ENCODE data around the gene IL2RA. TPM values are rescaled to one million over a fixed set of nuclear protein-coding genes. Genes with fewer than 3 reads are reported as not detected.

The IL2RA gene
- total RNA-seq, 2 donors from 2014 or later = 1,064 to 1,187 TPM

GRCh38 chr10:6036861-6037321 lies 25.3 kb downstream of the IL2RA start:
- Mint-ChIP-seq H3K27ac (peak overlapping the region; percentile 65 to 90), H3K4me1 (ENCODE audit: low read depth in 2 of 2) (peaks cover 67 to 68% of the 10 kb centered on the region in 2 donors), H3K9me3 (no peaks in the 10 kb centered on the region), H3K27me3 (no peaks in the 10 kb centered on the region), H3K4me3 (peak overlapping the region; percentile 54), H3K36me3 (peaks cover 65% of the 10 kb centered on the region)
- ATAC-seq (peak; percentile 17 to 53), DNase-seq (ENCODE audit: low spot score) (no peak)

- Mint-ChIP-seq H3K4me3 (peak overlapping the region; percentile 41), H3K4me1 (ENCODE audit: low read depth in 2 of 2) (peaks cover 62 to 67% of the 10 kb centered on the region in 2 donors), H3K9me3 (no peaks in the 10 kb centered on the region), H3K27me3 (no peaks in the 10 kb centered on the region), H3K27ac (peak overlapping the region; percentile 65 to 90), H3K36me3 (peaks cover 61% of the 10 kb centered on the region)
- ATAC-seq (no peak), DNase-seq (ENCODE audit: low spot score) (no peak)
Observed at GRCh38 chr10:6035931-6036575, 26.1 kb downstream of the IL2RA start.

GRCh38 chr10:6035101-6035834 lies 26.9 kb downstream of the IL2RA start:
- Mint-ChIP-seq H3K27me3 (no peaks in the 10 kb centered on the region), H3K9me3 (no peaks in the 10 kb centered on the region), H3K27ac (peak overlapping the region; percentile 65 to 90), H3K4me3 (no peak overlapping the region), H3K36me3 (peaks cover 63% of the 10 kb centered on the region), H3K4me1 (ENCODE audit: low read depth in 2 of 2) (peaks cover 67 to 75% of the 10 kb centered on the region in 2 donors)
- ATAC-seq (peak in 1 of 2 donors; percentile 45), DNase-seq (ENCODE audit: low spot score) (no peak)

GRCh38 chr10:6034371-6034770 lies 27.8 kb downstream of the IL2RA start:
- ATAC-seq (no peak), DNase-seq (ENCODE audit: low spot score) (no peak)
- Mint-ChIP-seq H3K9me3 (no peaks in the 10 kb centered on the region), H3K27me3 (no peaks in the 10 kb centered on the region), H3K4me3 (no peak overlapping the region), H3K27ac (peak overlapping the region; percentile 65 to 90), H3K4me1 (ENCODE audit: low read depth in 2 of 2) (peaks cover 66 to 72% of the 10 kb centered on the region in 2 donors), H3K36me3 (peaks cover 62% of the 10 kb centered on the region)

GRCh38 chr10:6033954-6034353 lies 28.2 kb downstream of the IL2RA start:
- no peaks in the 10 kb centered on the region for H3K9me3 Mint-ChIP-seq
- no peak overlapping the region for H3K4me3 Mint-ChIP-seq
- ATAC-seq (no peak), DNase-seq (ENCODE audit: low spot score) (no peak)
- H3K36me3 Mint-ChIP-seq = peaks cover 58% of the 10 kb centered on the region
- H3K4me1 Mint-ChIP-seq (ENCODE audit: low read depth in 2 of 2) = peaks cover 61 to 68% of the 10 kb centered on the region in 2 donors
- peak overlapping the region; percentile 65 to 90 for H3K27ac Mint-ChIP-seq
- H3K27me3 Mint-ChIP-seq = no peaks in the 10 kb centered on the region

- Mint-ChIP-seq H3K9me3 (no peaks in the 10 kb centered on the region), H3K36me3 (peaks cover 54% of the 10 kb centered on the region), H3K4me1 (ENCODE audit: low read depth in 2 of 2) (peaks cover 48 to 58% of the 10 kb centered on the region in 2 donors), H3K4me3 (no peak overlapping the region), H3K27ac (peak overlapping the region; percentile 65 to 73), H3K27me3 (no peaks in the 10 kb centered on the region)
- DNase-seq (ENCODE audit: low spot score) (no peak), ATAC-seq (no peak)
Observed at GRCh38 chr10:6030940-6031339, 31.2 kb downstream of the IL2RA start.

- DNase-seq (ENCODE audit: low spot score) (no peak), ATAC-seq (no peak)
- no peaks in the 10 kb centered on the region for H3K9me3 Mint-ChIP-seq
- H3K4me1 Mint-ChIP-seq (ENCODE audit: low read depth in 2 of 2) = peaks cover 42 to 51% of the 10 kb centered on the region in 2 donors
- peak overlapping the region; percentile 65 to 73 for H3K27ac Mint-ChIP-seq
- H3K36me3 Mint-ChIP-seq = peaks cover 51% of the 10 kb centered on the region
- H3K27me3 Mint-ChIP-seq = no peaks in the 10 kb centered on the region
- no peak overlapping the region for H3K4me3 Mint-ChIP-seq
Observed at GRCh38 chr10:6030217-6030616, 31.9 kb downstream of the IL2RA start.

- peak overlapping the region; percentile 23 for H3K4me3 Mint-ChIP-seq
- no peaks in the 10 kb centered on the region for H3K27me3 Mint-ChIP-seq
- no peak for ATAC-seq
- peaks cover 49% of the 10 kb centered on the region for H3K36me3 Mint-ChIP-seq
- H3K9me3 Mint-ChIP-seq = no peaks in the 10 kb centered on the region
- peak overlapping the region; percentile 61 to 76 for H3K27ac Mint-ChIP-seq
- DNase-seq (ENCODE audit: low spot score) = no peak
- peaks cover 27 to 56% of the 10 kb centered on the region in 2 donors for H3K4me1 Mint-ChIP-seq (ENCODE audit: low read depth in 2 of 2)
Observed at GRCh38 chr10:6027929-6028328, 34.2 kb downstream of the IL2RA start.

- DNase-seq (ENCODE audit: low spot score) (no peak), ATAC-seq (no peak)
- Mint-ChIP-seq H3K27me3 (no peaks in the 10 kb centered on the region), H3K27ac (peak overlapping the region; percentile 14 to 80), H3K9me3 (no peaks in the 10 kb centered on the region), H3K36me3 (peaks cover 60% of the 10 kb centered on the region), H3K4me3 (no peak overlapping the region), H3K4me1 (ENCODE audit: low read depth in 2 of 2) (peaks cover 32 to 65% of the 10 kb centered on the region in 2 donors)
Observed at GRCh38 chr10:6025683-6026255, 36.4 kb downstream of the IL2RA start.

- Mint-ChIP-seq H3K9me3 (no peaks in the 10 kb centered on the region), H3K4me1 (ENCODE audit: low read depth in 2 of 2) (peaks cover 25 to 59% of the 10 kb centered on the region in 2 donors), H3K27ac (no peak overlapping the region), H3K27me3 (no peaks in the 10 kb centered on the region), H3K36me3 (peaks cover 52% of the 10 kb centered on the region), H3K4me3 (no peak overlapping the region)
- DNase-seq (ENCODE audit: low spot score) = no peak
- no peak for ATAC-seq
Observed at GRCh38 chr10:6024334-6024682, 37.9 kb downstream of the IL2RA start.

GRCh38 chr10:6023661-6024333 lies 38.4 kb downstream of the IL2RA start:
- Mint-ChIP-seq H3K4me3 (no peak overlapping the region), H3K4me1 (ENCODE audit: low read depth in 2 of 2) (peaks cover 30 to 64% of the 10 kb centered on the region in 2 donors), H3K27ac (no peak overlapping the region), H3K27me3 (no peaks in the 10 kb centered on the region), H3K36me3 (peaks cover 57% of the 10 kb centered on the region), H3K9me3 (peaks cover 5% of the 10 kb centered on the region)
- ATAC-seq (no peak), DNase-seq (ENCODE audit: low spot score) (no peak)

GRCh38 chr10:6022660-6023059 lies 39.5 kb downstream of the IL2RA start:
- peaks cover 51% of the 10 kb centered on the region for H3K36me3 Mint-ChIP-seq
- peak overlapping the region in 1 of 2 donors; percentile 69 for H3K27ac Mint-ChIP-seq
- no peak for DNase-seq (ENCODE audit: low spot score)
- no peak for ATAC-seq
- peaks cover 25 to 60% of the 10 kb centered on the region in 2 donors for H3K4me1 Mint-ChIP-seq (ENCODE audit: low read depth in 2 of 2)
- H3K4me3 Mint-ChIP-seq = no peak overlapping the region
- peaks cover 6% of the 10 kb centered on the region for H3K9me3 Mint-ChIP-seq
- no peaks in the 10 kb centered on the region for H3K27me3 Mint-ChIP-seq

GRCh38 chr10:6020826-6021225 lies 41.3 kb downstream of the IL2RA start:
- Mint-ChIP-seq H3K27me3 (no peaks in the 10 kb centered on the region), H3K36me3 (peaks cover 43% of the 10 kb centered on the region), H3K4me3 (no peak overlapping the region), H3K9me3 (peaks cover 6% of the 10 kb centered on the region), H3K27ac (peak overlapping the region in 1 of 2 donors; percentile 16), H3K4me1 (ENCODE audit: low read depth in 2 of 2) (peaks cover 27 to 53% of the 10 kb centered on the region in 2 donors)
- ATAC-seq (no peak), DNase-seq (ENCODE audit: low spot score) (no peak)

All from natural killer cell treated with Interleukin-12 subunit alpha and Interleukin-12 subunit beta and Interleukin-15 and Interleukin-18, amount 100 ng/mL, for 72 hours (primary cell).